Measurements from ENCODE around the gene CTBP2.

Gene CTBP2

GRCh38 chr10:125154529-125154928 is 5.8 kb downstream of the CTBP2 start:
- Histone ChIP-seq H3K79me2 (ENCODE audit: control insufficient read depth, low read length) (peaks cover 70% of the 10 kb centered on the region), H3F3A (ENCODE audit: control insufficient read depth, insufficient read depth) (peaks cover 12% of the 10 kb centered on the region), H3K4me3 (ENCODE audit: low read length) (no peak overlapping the region), H3K9me2 (replicated peaks; ENCODE audit: control insufficient read depth, low read length) (no peaks in the 10 kb centered on the region), H3K36me3 (ENCODE audit: control insufficient read depth, low read length) (no peaks in the 10 kb centered on the region; the same call in 1 of the 2 replicates), H4K20me1 (ENCODE audit: control insufficient read depth, insufficient read depth, low read depth, low read length) (peaks cover 8% of the 10 kb centered on the region; the same call in 1 of the 2 replicates), H3K27ac (ENCODE audit: low read depth, low read length) (no peak overlapping the region), H3K27me3 (ENCODE audit: control insufficient read depth, low read length) (peaks cover 20% of the 10 kb centered on the region), H3K9me3 (ENCODE audit: control insufficient read depth, insufficient read depth, low read length) (no peaks in the 10 kb centered on the region), H3K4me2 (ENCODE audit: low read length) (no peak overlapping the region), H3K4me1 (ENCODE audit: control insufficient read depth, low read length) (peaks cover 28% of the 10 kb centered on the region)
- TF ChIP-seq EZH2phosphoT487 (IDR thresholded peaks at IDR 0.05; ENCODE audit: borderline replicate concordance, low read length) (no peak), CTCF (IDR thresholded peaks at IDR 0.05; ENCODE audit: low read depth, low read length, poor library complexity, severe bottlenecking) (no peak)

GRCh38 chr10:125153703-125154490 is 6.5 kb downstream of the CTBP2 start:
- Histone ChIP-seq H3K4me2 (ENCODE audit: low read length) (no peak overlapping the region), H3K79me2 (ENCODE audit: control insufficient read depth, low read length) (peaks cover 77% of the 10 kb centered on the region), H3K9me3 (ENCODE audit: control insufficient read depth, insufficient read depth, low read length) (no peaks in the 10 kb centered on the region), H3F3A (ENCODE audit: control insufficient read depth, insufficient read depth) (peaks cover 12% of the 10 kb centered on the region), H3K27me3 (ENCODE audit: control insufficient read depth, low read length) (peaks cover 19% of the 10 kb centered on the region), H3K4me1 (ENCODE audit: control insufficient read depth, low read length) (peaks cover 34% of the 10 kb centered on the region), H3K4me3 (ENCODE audit: low read length) (no peak overlapping the region), H4K20me1 (ENCODE audit: control insufficient read depth, insufficient read depth, low read depth, low read length) (peaks cover 8% of the 10 kb centered on the region; the same call in 1 of the 2 replicates), H3K36me3 (ENCODE audit: control insufficient read depth, low read length) (no peaks in the 10 kb centered on the region; the same call in 1 of the 2 replicates), H3K9me2 (replicated peaks; ENCODE audit: control insufficient read depth, low read length) (no peaks in the 10 kb centered on the region), H3K27ac (ENCODE audit: low read depth, low read length) (no peak overlapping the region)
- no peak for TF ChIP-seq CTCF (IDR thresholded peaks at IDR 0.05; ENCODE audit: low read depth, low read length, poor library complexity, severe bottlenecking)
- TF ChIP-seq EZH2phosphoT487 (IDR thresholded peaks at IDR 0.05; ENCODE audit: borderline replicate concordance, low read length): no peak

GRCh38 chr10:125152450-125153368 is 7.7 kb downstream of the CTBP2 start:
- Histone ChIP-seq H3F3A (ENCODE audit: control insufficient read depth, insufficient read depth) (peaks cover 4% of the 10 kb centered on the region), H4K20me1 (ENCODE audit: control insufficient read depth, insufficient read depth, low read depth, low read length) (peaks cover 7% of the 10 kb centered on the region; the same call in 1 of the 2 replicates), H3K36me3 (ENCODE audit: control insufficient read depth, low read length) (no peaks in the 10 kb centered on the region; the same call in 1 of the 2 replicates), H3K27me3 (ENCODE audit: control insufficient read depth, low read length) (peaks cover 9% of the 10 kb centered on the region), H3K9me2 (replicated peaks; ENCODE audit: control insufficient read depth, low read length) (no peaks in the 10 kb centered on the region), H3K4me1 (ENCODE audit: control insufficient read depth, low read length) (peaks cover 29% of the 10 kb centered on the region), H3K4me2 (ENCODE audit: low read length) (no peak overlapping the region), H3K9me3 (ENCODE audit: control insufficient read depth, insufficient read depth, low read length) (no peaks in the 10 kb centered on the region), H3K27ac (ENCODE audit: low read depth, low read length) (no peak overlapping the region), H3K79me2 (ENCODE audit: control insufficient read depth, low read length) (peaks cover 76% of the 10 kb centered on the region), H3K4me3 (ENCODE audit: low read length) (no peak overlapping the region)
- no peak for TF ChIP-seq CTCF (IDR thresholded peaks at IDR 0.05; ENCODE audit: low read depth, low read length, poor library complexity, severe bottlenecking)
